ENCODE results near the gene CACNA1I.

Gene CACNA1I

DNA sequence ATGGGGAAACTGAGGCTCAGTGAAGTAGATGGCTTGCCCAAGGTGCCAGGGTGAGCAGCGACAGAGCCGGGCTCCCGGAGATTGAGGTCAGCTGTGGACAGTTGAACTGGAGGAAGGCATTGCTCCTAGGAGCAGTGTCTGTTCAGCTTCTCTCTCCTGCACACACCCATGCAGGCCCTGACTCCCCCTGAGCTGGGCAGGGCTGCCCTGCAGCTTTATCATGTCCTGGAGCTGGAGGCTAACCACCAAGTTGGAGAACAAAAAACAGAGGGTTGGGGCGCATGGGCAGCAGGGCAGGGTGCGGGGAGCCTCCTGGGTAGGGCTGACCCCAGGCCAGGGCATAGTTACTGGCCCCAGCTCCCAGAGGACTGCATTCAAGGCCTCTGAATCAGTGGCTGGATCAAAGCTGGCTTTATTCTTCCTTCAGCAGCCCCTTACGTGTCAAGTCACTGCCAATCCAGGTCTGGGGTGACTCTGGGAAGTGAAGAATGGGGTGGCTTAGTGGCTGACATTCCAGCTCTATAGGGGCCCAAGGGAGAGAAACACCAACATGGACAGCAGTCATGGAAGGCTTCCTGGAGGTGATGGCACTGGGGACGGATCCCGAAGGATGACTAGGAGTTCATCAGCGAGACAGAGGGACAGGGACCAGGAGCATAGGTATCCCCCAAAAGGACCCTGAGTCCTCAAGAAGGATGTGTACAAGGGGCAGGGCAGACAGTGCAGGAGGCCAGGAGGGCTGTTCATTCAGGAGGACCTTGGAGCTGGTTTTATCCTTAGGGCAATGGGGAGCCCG, 83.8 kb downstream of the CACNA1I start:
- no peak for DNase-seq

- no peak for DNase-seq
Observed at GRCh38 chr22:39655004-39655579, 84.5 kb downstream of the CACNA1I start.

- DNase-seq = no peak
Observed at GRCh38 chr22:39655831-39656230, 85.3 kb downstream of the CACNA1I start.

- DNase-seq = no peak
Observed at GRCh38 chr22:39656495-39657490, 86.2 kb downstream of the CACNA1I start.

DNA sequence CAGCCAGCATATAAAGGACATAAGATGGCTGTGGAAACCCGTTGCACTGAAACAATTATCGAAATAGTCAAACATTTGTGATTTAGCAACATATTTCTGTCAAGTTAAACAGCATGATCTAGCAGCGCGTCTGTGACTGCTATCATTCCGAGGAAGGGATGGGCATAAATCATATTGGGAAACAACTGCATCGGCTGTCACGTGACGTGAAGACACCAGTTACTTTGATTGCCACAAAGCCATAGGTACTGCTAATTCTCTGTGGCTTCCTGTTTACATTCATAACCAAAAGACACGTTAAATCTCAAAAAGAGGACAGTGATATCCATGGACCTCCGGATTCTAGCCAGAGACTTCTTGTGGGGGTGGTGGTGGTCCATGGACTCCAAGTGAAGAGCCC, 87.8 kb downstream of the CACNA1I start:
- no peak for DNase-seq

DNA sequence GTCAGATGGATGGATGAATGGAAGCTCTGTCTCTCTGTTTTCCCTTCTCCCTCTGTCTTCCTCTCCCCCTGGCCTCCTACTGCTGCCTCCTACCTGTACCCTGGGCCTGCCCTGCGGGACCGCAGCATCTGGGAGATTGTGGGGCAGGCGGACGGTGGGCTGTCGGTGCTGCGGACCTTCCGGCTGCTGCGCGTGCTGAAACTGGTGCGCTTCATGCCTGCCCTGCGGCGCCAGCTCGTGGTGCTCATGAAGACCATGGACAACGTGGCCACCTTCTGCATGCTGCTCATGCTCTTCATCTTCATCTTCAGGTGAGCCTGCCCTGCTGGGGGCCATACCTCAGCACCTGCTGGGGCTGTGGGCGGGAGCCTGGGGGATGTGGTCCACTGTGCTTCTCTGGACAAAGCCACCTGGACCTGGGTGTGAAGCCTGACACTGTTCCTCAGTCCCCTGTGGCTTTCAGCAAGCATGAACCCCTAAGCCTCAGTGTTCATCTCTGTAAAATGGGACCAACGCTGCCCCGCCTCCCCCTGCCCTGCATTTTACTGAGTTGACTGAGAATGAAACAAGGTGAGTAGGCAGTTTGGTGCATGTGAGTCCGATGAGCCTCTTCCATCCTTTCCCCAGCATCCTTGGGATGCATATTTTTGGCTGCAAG, 88.4 kb downstream of the CACNA1I start:
- no peak for DNase-seq

GRCh38 chr22:39661501-39661841, 90.9 kb downstream of the CACNA1I start:
- no peak for DNase-seq

DNA sequence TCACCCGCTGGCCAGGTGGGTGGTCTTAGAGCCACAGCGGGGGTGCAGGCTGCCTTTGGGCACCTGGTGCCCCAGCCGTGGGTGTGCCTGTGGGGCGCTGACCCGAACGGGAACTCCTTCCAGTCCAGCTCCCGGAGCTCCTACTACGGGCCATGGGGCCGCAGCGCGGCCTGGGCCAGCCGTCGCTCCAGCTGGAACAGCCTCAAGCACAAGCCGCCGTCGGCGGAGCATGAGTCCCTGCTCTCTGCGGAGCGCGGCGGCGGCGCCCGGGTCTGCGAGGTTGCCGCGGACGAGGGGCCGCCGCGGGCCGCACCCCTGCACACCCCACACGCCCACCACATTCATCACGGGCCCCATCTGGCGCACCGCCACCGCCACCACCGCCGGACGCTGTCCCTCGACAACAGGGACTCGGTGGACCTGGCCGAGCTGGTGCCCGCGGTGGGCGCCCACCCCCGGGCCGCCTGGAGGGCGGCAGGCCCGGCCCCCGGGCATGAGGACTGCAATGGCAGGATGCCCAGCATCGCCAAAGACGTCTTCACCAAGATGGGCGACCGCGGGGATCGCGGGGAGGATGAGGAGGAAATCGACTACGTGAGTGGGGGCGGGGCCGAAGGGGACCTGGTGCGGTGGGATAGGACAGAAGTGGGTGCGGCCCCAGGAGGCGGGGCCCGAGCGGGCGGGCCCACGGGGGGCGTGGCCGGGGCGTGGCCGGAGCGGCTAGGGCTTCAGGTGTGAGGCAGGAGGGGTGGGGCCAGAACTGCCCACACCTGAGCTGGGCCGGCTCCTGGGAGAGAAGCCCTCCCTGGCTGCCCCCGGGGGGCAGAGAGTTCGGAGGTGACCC, 91.5 kb downstream of the CACNA1I start:
- peak; percentile 17 to 34 for DNase-seq

DNA sequence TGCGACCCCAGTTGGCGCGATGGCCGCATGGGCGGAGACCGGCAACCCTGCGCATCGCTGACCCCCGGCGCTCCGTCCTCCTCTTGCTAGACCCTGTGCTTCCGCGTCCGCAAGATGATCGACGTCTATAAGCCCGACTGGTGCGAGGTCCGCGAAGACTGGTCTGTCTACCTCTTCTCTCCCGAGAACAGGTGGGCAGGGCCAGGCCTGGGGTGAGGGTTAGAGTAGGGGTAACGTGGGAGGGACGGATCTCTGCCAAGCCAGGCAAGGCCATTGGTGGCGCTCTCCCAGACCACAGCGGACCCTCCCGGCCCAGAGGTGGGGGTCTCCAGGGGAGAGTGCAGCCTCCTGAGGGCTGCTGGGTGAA, 92.1 kb downstream of the CACNA1I start:
- no peak for DNase-seq

GRCh38 chr22:39663751-39664150, 93.2 kb downstream of the CACNA1I start:
- no peak for DNase-seq

GRCh38 chr22:39664485-39665200, 94.1 kb downstream of the CACNA1I start:
- DNase-seq = no peak

DNA sequence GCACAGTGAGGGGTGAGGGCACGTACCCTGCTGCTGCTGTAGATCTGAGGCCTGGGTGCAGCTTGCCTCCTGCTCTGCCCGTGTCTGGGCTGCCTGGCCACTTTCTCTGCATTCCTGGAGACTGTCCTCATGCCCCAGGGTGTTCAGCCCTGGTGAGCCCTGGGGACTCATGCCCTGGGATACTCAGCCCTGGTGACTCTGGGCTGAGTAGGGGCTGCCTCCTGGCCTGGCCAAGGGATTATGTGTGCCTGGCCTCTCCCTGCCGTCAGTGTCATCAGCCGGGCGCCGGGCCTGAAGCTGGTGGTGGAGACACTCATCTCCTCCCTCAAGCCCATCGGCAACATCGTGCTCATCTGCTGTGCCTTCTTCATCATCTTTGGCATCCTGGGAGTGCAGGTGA, 94.7 kb downstream of the CACNA1I start:
- DNase-seq = no peak

DNA sequence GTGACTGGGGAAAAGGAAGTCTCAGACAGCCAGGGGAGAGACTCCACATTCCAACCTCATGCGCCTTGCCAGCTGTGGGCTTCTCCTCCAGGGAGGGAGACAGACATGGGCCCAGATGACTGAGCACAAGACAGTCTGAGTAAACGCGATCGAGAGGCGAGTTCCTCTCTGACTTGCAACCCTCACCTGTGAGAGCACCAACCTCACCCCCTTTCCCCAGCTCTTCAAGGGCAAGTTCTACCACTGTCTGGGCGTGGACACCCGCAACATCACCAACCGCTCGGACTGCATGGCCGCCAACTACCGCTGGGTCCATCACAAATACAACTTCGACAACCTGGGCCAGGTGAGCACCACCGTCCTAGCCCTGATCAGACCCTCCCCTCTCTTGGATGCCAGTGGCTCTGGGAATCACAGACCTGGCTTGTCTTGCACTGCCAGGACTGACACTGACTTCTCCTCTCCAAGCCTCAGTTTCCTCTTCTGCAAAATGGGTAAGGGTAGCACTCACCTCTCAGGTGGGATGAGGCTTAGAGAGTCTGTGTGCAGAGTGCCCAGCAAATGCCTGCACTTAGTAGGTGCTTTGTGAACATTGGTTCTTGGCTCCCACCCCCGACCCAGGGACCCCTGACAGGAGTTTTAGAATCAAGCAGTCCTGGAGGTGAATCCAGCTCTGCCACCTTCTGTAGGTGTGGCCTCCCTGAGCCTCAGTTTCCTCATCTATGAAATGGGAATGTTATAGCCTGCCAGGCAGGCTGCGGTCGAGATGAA, 95.3 kb downstream of the CACNA1I start:
- no peak for DNase-seq

- DNase-seq = no peak
Observed at GRCh38 chr22:39666495-39666894, 95.9 kb downstream of the CACNA1I start.

DNA sequence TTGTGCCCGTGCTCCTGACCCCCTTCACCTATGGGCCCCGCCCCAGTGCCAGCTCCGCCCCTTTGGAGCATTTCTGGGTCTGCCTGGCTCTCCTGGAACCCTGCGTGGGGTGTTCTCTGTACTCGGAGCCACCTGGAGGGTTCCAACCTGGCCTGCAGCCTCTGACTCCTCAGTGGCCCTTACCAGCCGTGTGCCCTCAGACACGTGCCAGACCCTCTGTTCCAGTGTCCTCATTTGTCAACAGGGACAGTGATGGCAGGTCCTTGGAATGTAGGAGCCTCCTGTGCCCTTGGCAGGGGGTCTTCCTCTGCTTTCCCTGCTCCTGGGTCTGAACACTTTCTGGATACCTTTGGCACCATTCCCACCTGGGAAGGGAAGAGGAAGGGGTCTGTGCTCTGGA, 96.4 kb downstream of the CACNA1I start:
- no peak for DNase-seq

DNA sequence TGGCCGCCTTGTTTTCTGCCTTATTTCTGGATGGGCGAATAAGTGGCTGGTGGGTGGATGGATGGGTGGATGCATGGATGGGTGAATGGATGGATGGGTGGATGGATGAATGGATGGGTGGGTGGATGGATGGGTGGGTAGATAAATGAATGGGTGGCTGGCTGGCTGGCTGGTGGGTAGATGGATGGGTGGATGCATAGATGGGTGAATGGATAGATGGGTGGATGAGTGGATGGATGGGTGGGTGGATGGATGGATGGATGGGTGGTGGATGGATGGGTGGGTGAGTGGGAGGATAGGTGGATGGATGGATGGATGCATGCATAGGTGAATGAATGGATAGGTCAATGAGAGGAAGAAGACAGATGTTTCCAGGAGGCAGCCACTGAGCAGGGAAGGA, 98.9 kb downstream of the CACNA1I start:
- no peak for DNase-seq

GRCh38 chr22:39671936-39672335, 101.4 kb downstream of the CACNA1I start:
- DNase-seq = no peak

DNA sequence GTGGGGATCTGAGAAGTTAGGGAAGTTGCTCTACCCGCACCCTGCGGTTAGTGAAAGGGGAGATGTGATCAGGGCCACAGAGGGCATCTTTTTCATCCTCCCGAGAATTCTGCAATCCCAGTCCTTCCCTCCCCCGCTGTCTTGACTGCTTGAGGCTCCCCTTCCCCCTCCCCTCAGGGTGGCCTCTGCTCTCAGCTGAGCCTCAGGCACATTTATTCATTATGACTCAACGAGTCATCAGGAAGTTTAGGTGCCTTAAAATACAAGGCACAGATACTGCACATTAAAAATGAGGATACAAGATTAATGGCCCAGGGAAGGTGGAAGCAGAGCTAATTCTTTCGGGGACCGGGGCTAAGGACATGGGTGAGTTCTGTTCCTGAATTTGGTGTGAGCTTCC, 104.0 kb downstream of the CACNA1I start:
- DNase-seq = no peak

DNA sequence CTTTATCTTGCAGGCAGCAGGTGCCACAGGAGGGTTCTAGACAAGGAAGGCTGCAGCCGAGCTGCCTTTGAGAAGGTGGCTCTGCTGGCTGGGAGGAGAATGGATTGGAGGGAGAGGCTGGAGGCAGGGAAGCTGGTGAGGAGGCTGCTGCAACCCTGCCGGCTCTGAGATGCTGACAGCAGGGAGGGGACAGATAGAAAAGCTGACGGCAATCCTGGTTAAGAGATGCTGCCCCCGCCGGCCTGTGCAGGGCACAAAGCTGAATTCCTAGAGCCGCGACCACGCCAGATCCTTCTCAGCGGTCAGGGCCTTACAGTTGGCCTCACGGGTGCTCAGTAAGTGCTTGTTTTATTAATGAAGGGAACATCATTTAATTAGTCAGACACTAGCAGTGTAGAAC, 105.4 kb downstream of the CACNA1I start:
- DNase-seq = no peak

GRCh38 chr22:39677967-39678366, 107.4 kb downstream of the CACNA1I start:
- no peak for DNase-seq

Measured in NCI-H1930 (cell line).